SK-N-SH (cell line): ENCODE results near the gene FNDC3B.

Experiments
- CHD2 ChIP-seq: fragments of 150-350 bp; IDR thresholded peaks from 2 replicates; pipeline ENCODE4 v1.6.1; 2018; ENCODE audit warnings: low read length; ENCODE audit not compliant: partially characterized antibody
- CTCF ChIP-seq: fragments of 200-600 bp; sonication (generic); IDR thresholded peaks from 2 replicates; pipeline ENCODE4 v1.6.1; 2017; ENCODE audit warnings: antibody characterized with exemption, mild to moderate bottlenecking, moderate library complexity
- EZH2phosphoT487 ChIP-seq: fragments of 200-600 bp; sonication (generic); IDR thresholded peaks from 2 replicates; pipeline ENCODE4 v1.6.1; 2017; ENCODE audit warnings: low read depth, mixed run types, mild to moderate bottlenecking, antibody characterized with exemption, moderate library complexity, borderline replicate concordance
- FOXJ3 ChIP-seq: sonication (generic); formaldehyde crosslinking; IDR thresholded peaks from 2 replicates; pipeline ENCODE4 v1.5.1; 2020; ENCODE audit warnings: mild to moderate bottlenecking, missing genetic modification reagents
- NRF1 ChIP-seq: IDR thresholded peaks from 2 replicates; pipeline ENCODE4 v1.6.1; 2012; ENCODE audit warnings: low read depth, mild to moderate bottlenecking, low read length
- POLR2AphosphoS5 ChIP-seq: IDR thresholded peaks from 2 replicates; pipeline ENCODE4 v1.6.1; 2012; ENCODE audit warnings: low read depth, low read length
- RAD21 ChIP-seq: IDR thresholded peaks from 2 replicates; pipeline ENCODE4 v1.6.1; 2012; ENCODE audit warnings: mild to moderate bottlenecking, low read length
- REST ChIP-seq: IDR thresholded peaks from 2 replicates; pipeline ENCODE4 v1.6.1; 2012; ENCODE audit warnings: mild to moderate bottlenecking, low read depth, low read length, moderate library complexity
- RXRA ChIP-seq: IDR thresholded peaks from 2 replicates; pipeline ENCODE4 v1.4.0; 2012; ENCODE audit warnings: low read depth, mild to moderate bottlenecking, borderline replicate concordance
- SIN3A ChIP-seq: IDR thresholded peaks from 2 replicates; pipeline ENCODE4 v1.6.1; 2012; ENCODE audit warnings: low read depth, mild to moderate bottlenecking, low read length, moderate library complexity, borderline replicate concordance
- SMC3 ChIP-seq: IDR thresholded peaks from 2 replicates; pipeline ENCODE4 v1.6.1; 2012; ENCODE audit warnings: low read depth, low read length, improper control_type of control experiment
- TAF1 ChIP-seq: IDR thresholded peaks from 2 replicates; pipeline ENCODE4 v1.6.1; 2012; ENCODE audit warnings: low read depth, mild to moderate bottlenecking, low read length, moderate library complexity, borderline replicate concordance
- YY1 ChIP-seq: IDR thresholded peaks from 2 replicates; pipeline ENCODE4 v1.4.0; 2012; ENCODE audit warnings: low read depth, mild to moderate bottlenecking
- TF ChIP-seq, protein P1 (sequence below): IDR thresholded peaks from 2 replicates; pipeline ENCODE4; 2012

DNA sequence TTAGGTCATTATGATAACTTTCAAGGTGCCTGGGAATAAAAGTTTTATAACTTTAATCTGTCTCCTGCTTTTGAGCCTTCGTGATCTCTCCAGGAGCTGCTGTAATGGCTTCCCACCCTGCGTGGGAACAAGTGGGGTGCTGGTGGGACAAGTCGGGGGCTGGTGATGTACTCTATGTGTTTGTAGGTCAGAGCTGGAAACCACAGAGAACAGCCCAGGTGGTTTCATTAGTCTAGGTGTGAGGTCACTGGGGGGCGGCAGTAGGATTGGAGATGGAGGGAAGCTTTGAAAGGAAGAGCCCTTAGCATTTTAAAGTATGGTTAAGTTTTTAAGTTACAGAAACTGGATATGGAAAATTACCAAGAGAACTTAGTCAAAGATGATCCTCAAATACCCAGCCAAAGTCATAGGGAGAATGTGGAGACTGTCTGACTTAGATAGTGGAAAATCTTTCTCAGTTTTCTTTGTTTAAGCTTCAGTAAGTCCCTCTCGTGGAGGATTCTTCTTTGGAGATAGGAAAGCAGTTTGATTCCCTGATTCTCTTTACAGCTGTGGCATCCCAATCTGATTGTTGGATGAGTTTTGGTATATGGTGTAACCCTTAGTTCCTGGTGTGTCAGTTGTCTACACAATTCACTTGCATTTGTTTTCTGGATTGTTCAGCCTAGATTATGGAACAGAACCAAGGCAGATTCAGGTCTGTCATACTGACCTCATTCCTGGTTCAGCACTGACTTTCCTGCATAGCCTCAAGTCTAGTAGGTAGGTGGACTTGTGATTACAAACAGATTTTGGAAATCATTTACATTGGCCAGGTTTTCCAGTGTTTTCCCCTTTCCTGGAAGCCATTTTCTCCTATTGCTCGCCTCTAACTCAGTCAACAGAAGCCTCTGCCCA lies 115.6 kb downstream of the FNDC3B start:
- TF ChIP-seq SMC3 (no peak), CTCF (no peak), TAF1 (no peak), POLR2AphosphoS5 (no peak), CHD2 (no peak), REST (no peak), SIN3A (no peak), FOXJ3 (CRISPR knock-in tag) (no peak), EZH2phosphoT487 (no peak), RAD21 (no peak), NRF1 (no peak), RXRA (no peak), YY1 (no peak)
- TF ChIP-seq, protein P1, sequence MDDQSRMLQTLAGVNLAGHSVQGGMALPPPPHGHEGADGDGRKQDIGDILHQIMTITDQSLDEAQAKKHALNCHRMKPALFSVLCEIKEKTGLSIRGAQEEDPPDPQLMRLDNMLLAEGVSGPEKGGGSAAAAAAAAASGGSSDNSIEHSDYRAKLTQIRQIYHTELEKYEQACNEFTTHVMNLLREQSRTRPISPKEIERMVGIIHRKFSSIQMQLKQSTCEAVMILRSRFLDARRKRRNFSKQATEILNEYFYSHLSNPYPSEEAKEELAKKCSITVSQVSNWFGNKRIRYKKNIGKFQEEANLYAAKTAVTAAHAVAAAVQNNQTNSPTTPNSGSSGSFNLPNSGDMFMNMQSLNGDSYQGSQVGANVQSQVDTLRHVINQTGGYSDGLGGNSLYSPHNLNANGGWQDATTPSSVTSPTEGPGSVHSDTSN: no peak
